Esophagus muscularis mucosa (tissue), 4 donors: ENCODE data around the gene DLG5. TPM values are rescaled to one million over a fixed set of nuclear protein-coding genes. Genes with fewer than 3 reads are reported as not detected.

Experiments
- DNase-seq: peaks from one replicate; pipeline ENCODE4 v3.0.0-alpha.2; 2017; ENCODE audit errors: extremely low spot score
- H3K27ac ChIP-seq, 4 donors: fragments of 200-600 bp; sonication (generic); replicated peaks in 1 of 4; 1 replicate in 3 of 4; 2 replicates in 1 of 4; pipeline ENCODE4 v1.5.1; 2016 to 2019; ENCODE audit warnings: mild to moderate bottlenecking in 1 of 4
- H3K27me3 ChIP-seq, 4 donors: fragments of 200-600 bp; sonication (generic); one replicate each; pipeline versions ENCODE4 v1.5.1 to v1.6.0; 2016 to 2019
- H3K36me3 ChIP-seq, 4 donors: fragments of 200-600 bp; sonication (generic); one replicate each; pipeline ENCODE4 v1.5.1; 2016 to 2019
- H3K4me1 ChIP-seq, 4 donors: fragments of 200-600 bp; sonication (generic); one replicate each; pipeline ENCODE4 v1.5.1; 2016 to 2019
- H3K4me3 ChIP-seq, 4 donors: fragments of 200-600 bp; sonication (generic); 1 replicate in 2 of 4; 2 replicates in 2 of 4; pipeline ENCODE4 v1.5.1; 2016 to 2019; ENCODE audit warnings: mild to moderate bottlenecking in 4 of 4, moderate library complexity in 1 of 4
- H3K9me3 ChIP-seq, 4 donors: fragments of 200-600 bp; sonication (generic); 1 replicate in 3 of 4; 2 replicates in 1 of 4; pipeline ENCODE4 v1.5.1; 2016 to 2019
- CTCF ChIP-seq, 3 experiments: fragments of 200-600 bp in 2 of 3; fragments of 450-650 bp in 1 of 3; sonication (generic) in 2 of 3; IDR thresholded peaks; one replicate each; pipeline ENCODE4 v1.5.1; 2017 to 2019; ENCODE audit warnings: antibody characterized with exemption in 3 of 3, mild to moderate bottlenecking in 2 of 3, moderate library complexity in 1 of 3
- EP300 ChIP-seq: sonication (generic); formaldehyde crosslinking; IDR thresholded peaks from one replicate; pipeline ENCODE4 v1.6.1; 2017; ENCODE audit warnings: antibody characterized with exemption
- POLR2A ChIP-seq: fragments of 450-650 bp; IDR thresholded peaks from one replicate; pipeline ENCODE4 v1.6.1; 2017; ENCODE audit warnings: antibody characterized with exemption, moderate library complexity, mild to moderate bottlenecking, low read depth
- POLR2AphosphoS5 ChIP-seq, 2 donors: sonication (generic); formaldehyde crosslinking; IDR thresholded peaks; one replicate each; pipeline ENCODE4 v1.6.1; 2017; ENCODE audit warnings: antibody characterized with exemption in 2 of 2
- WGBS: methylation state at CpG from one replicate; pipeline ENCODE4 v1.1.5; 2018; 5-methylcytosine and 5-hydroxymethylcytosine counted together
- intact Hi-C: fragments of 100-400 bp; cut with DNase I; formaldehyde crosslinking; loops from one replicate; pipeline ENCODE4 v1.15.1; 2023
- total RNA-seq, 4 donors: library from RNA; depleted of rRNA; stranded (reverse); fragments of >200 nt; gene quantifications; one replicate each; pipeline versions ENCODE4 v1.1.0 to v1.2.1, GENCODE V29; 2016

The DLG5 gene
- total RNA-seq, 4 donors from 2014 or later: 55.7 to 120 (median 76.6) TPM

GRCh38 chr10:77907462-77907861 is 19.1 kb downstream of the DLG5 start:
- TF ChIP-seq POLR2AphosphoS5 (IDR thresholded peaks at IDR 0.05): no peak
- no peak for TF ChIP-seq POLR2A
- no peak for TF ChIP-seq EP300
- TF ChIP-seq CTCF (IDR thresholded peaks at IDR 0.05): no peak
- intact Hi-C loops: no loop called here
- no peak for DNase-seq
- WGBS: 93% methylated on average over 3 of the region's 3 CpGs
- Histone ChIP-seq H3K9me3 (no peaks in the 10 kb centered on the region), H3K27ac (no peak overlapping the region), H3K4me1 (peaks cover 15 to 69% (median 60%) of the 10 kb centered on the region in 4 donors), H3K27me3 (no peaks in the 10 kb centered on the region), H3K36me3 (peaks cover 0 to 3% (median 0%) of the 10 kb centered on the region in 4 donors), H3K4me3 (no peak overlapping the region)

GRCh38 chr10:77906951-77907421 is 19.6 kb downstream of the DLG5 start:
- intact Hi-C loops: no loop called here
- Histone ChIP-seq H3K27me3 (no peaks in the 10 kb centered on the region), H3K27ac (no peak overlapping the region), H3K4me3 (no peak overlapping the region), H3K4me1 (peaks cover 17 to 71% (median 62%) of the 10 kb centered on the region in 4 donors), H3K36me3 (peaks cover 0 to 3% (median 0%) of the 10 kb centered on the region in 4 donors), H3K9me3 (no peaks in the 10 kb centered on the region)
- no peak for DNase-seq
- no peak for TF ChIP-seq EP300
- no peak for TF ChIP-seq CTCF (IDR thresholded peaks at IDR 0.05)
- TF ChIP-seq POLR2AphosphoS5 (IDR thresholded peaks at IDR 0.05): no peak
- no peak for TF ChIP-seq POLR2A
- WGBS: 88% methylated on average over 5 of the region's 5 CpGs

- intact Hi-C loops: no loop called here
- Histone ChIP-seq H3K36me3 (peaks cover 0 to 3% (median 0%) of the 10 kb centered on the region in 4 donors), H3K4me3 (no peak overlapping the region), H3K9me3 (no peaks in the 10 kb centered on the region), H3K27me3 (no peaks in the 10 kb centered on the region), H3K4me1 (peaks cover 25 to 71% (median 63%) of the 10 kb centered on the region in 4 donors), H3K27ac (no peak overlapping the region)
- DNase-seq: no peak
- WGBS: 27% methylated on average over 1 of the region's 1 CpG
- no peak for TF ChIP-seq POLR2A
- no peak for TF ChIP-seq POLR2AphosphoS5 (IDR thresholded peaks at IDR 0.05)
- no peak for TF ChIP-seq CTCF (IDR thresholded peaks at IDR 0.05)
- no peak for TF ChIP-seq EP300
Measured at GRCh38 chr10:77905781-77906180, 20.8 kb downstream of the DLG5 start.

GRCh38 chr10:77905086-77905748 is 21.3 kb downstream of the DLG5 start:
- H3K9me3 ChIP-seq: no peaks in the 10 kb centered on the region
- peaks cover 0 to 3% (median 0%) of the 10 kb centered on the region in 4 donors for H3K36me3 ChIP-seq
- H3K27ac ChIP-seq: no peak overlapping the region
- H3K4me3 ChIP-seq: no peak overlapping the region
- TF ChIP-seq EP300: no peak
- no peak for TF ChIP-seq CTCF (IDR thresholded peaks at IDR 0.05)
- no peak for TF ChIP-seq POLR2A
- TF ChIP-seq POLR2AphosphoS5 (IDR thresholded peaks at IDR 0.05): no peak
- intact Hi-C loops: no loop called here
- H3K4me1 ChIP-seq: peaks cover 27 to 71% (median 64%) of the 10 kb centered on the region in 4 donors
- WGBS: 85% methylated on average over 9 of the region's 9 CpGs
- no peak for DNase-seq
- H3K27me3 ChIP-seq: no peaks in the 10 kb centered on the region
